K562 (cell line): ENCODE measurements around the gene GRIA2. TPM values are rescaled to one million over a fixed set of nuclear protein-coding genes. Genes with fewer than 3 reads are reported as not detected.

Experiments
- ATAC-seq: fragments of 200-7000 bp; cut with Tn5 transposase; 3 replicates; pipeline ENCODE4 v1.9.1; 2020; ENCODE audit warnings: moderate library complexity
- BruUV-seq: library from RNA; stranded (reverse); fragments of 400-500 nt; replicated peaks from 2 replicates; lab custom pipeline; 2021; lab: Mats Ljungman, UMichigan
- CTCF ChIA-PET: fragments of 300-600 bp; formaldehyde crosslinking; extraction: SDS; loops from one replicate; lab custom pipeline; 2021; ENCODE audit warnings: low intra/inter-chr PET ratio; lab: Yijun Ruan, JAX
- POLR2A ChIA-PET: fragments of 300-600, 350-650 bp; sonication (Branson Sonifier 250); formaldehyde crosslinking; extraction: SDS; loops from one replicate; lab custom pipeline; 2021; ENCODE audit warnings: antibody characterized with exemption, inconsistent platforms; lab: Yijun Ruan, JAX
- DNase-seq, 4 experiments: peaks; one replicate each; pipeline versions ENCODE4 v3.0.0 to v3.0.0-alpha.2; 2011 to 2018; ENCODE audit warnings: low spot score in 3 of 4, mixed read lengths in 3 of 4; ENCODE audit errors: extremely low read depth in 1 of 4
- FAIRE-seq: peaks from 2 replicates; lab custom pipeline; 2011; peaks lifted over from hg19 to GRCh38; lab: Jason Lieb, UNC
- H2AFZ ChIP-seq: 2 replicates; pipeline ENCODE4 v1.6.0; 2011; ENCODE audit warnings: low read depth, low read length, control low read depth, inconsistent platforms
- H3K27ac ChIP-seq: fragments of 200-600 bp; 3 replicates; pipeline ENCODE4 v1.8.0; 2011; ENCODE audit warnings: low read depth, mild to moderate bottlenecking, control low read depth, inconsistent platforms, low read length, moderate library complexity, mixed read lengths; ENCODE audit errors: extremely low read depth
- H3K27me3 ChIP-seq, 2 experiments: fragments of 300-600 bp in 1 of 2; 2 replicates in 1 of 2; 3 replicates in 1 of 2; pipeline versions ENCODE4 v1.6.0 to v1.8.0; 2011; ENCODE audit warnings: inconsistent platforms in 2 of 2, low read length in 2 of 2, mild to moderate bottlenecking in 1 of 2, mixed read lengths in 1 of 2, moderate library complexity in 1 of 2; ENCODE audit not compliant: control insufficient read depth in 2 of 2, insufficient read depth in 2 of 2
- H3K36me3 ChIP-seq: fragments of 300-600 bp; 3 replicates; pipeline ENCODE4 v1.8.0; 2011; ENCODE audit warnings: mild to moderate bottlenecking, low read length, inconsistent platforms; ENCODE audit not compliant: control insufficient read depth, insufficient read depth
- H3K4me1 ChIP-seq, 2 experiments: fragments of 200-600 bp in 1 of 2; replicated peaks in 1 of 2; 2 replicates in 1 of 2; 3 replicates in 1 of 2; pipeline versions ENCODE4 v1.5.1 to v1.8.0; 2011; ENCODE audit warnings: inconsistent platforms in 2 of 2, low read length in 2 of 2, mild to moderate bottlenecking in 1 of 2, mixed read lengths in 1 of 2, moderate library complexity in 1 of 2; ENCODE audit not compliant: control insufficient read depth in 2 of 2, insufficient read depth in 2 of 2
- H3K4me2 ChIP-seq: 2 replicates; pipeline ENCODE4 v1.6.1; 2011; ENCODE audit warnings: low read length, control low read depth, inconsistent platforms, mixed read lengths; ENCODE audit not compliant: insufficient read depth
- H3K4me3 ChIP-seq: fragments of 200-600 bp; sonication (generic), shearing (Covaris generic); 2 replicates; pipeline ENCODE4 v1.5.1; 2016; ENCODE audit warnings: control low read depth, inconsistent platforms
- H3K79me2 ChIP-seq: fragments of 200-600 bp; 3 replicates; pipeline ENCODE4 v1.8.0; 2011; ENCODE audit warnings: low read length, inconsistent platforms; ENCODE audit not compliant: control insufficient read depth, insufficient read depth
- H3K9ac ChIP-seq, 2 experiments: 2 replicates each; pipeline versions ENCODE4 v1.6.0 to v1.6.1; 2011; ENCODE audit warnings: low read depth in 2 of 2, low read length in 2 of 2, control low read depth in 1 of 2, inconsistent platforms in 1 of 2, mild to moderate bottlenecking in 1 of 2, mixed read lengths in 1 of 2; ENCODE audit not compliant: insufficient read depth in 1 of 2
- H3K9me1 ChIP-seq: one replicate; pipeline ENCODE4 v1.6.0; 2011; ENCODE audit warnings: inconsistent platforms, mild to moderate bottlenecking, low read length, moderate library complexity; ENCODE audit not compliant: control insufficient read depth, insufficient read depth
- H3K9me3 ChIP-seq: replicated peaks from 2 replicates; pipeline ENCODE4 v1.5.1; 2011; ENCODE audit warnings: low read depth, low read length, inconsistent platforms; ENCODE audit not compliant: control insufficient read depth, insufficient read depth
- H4K20me1 ChIP-seq: replicated peaks from 2 replicates; pipeline ENCODE4 v1.6.1; 2011; ENCODE audit warnings: low read length, inconsistent platforms, mixed read lengths; ENCODE audit not compliant: control insufficient read depth, insufficient read depth
- HDAC8 ChIP-seq: fragments of 450-650 bp; IDR thresholded peaks from 2 replicates; pipeline ENCODE4 v1.6.1; 2016; ENCODE audit warnings: mild to moderate bottlenecking, missing genetic modification characterization, moderate library complexity, missing compliant biosample characterization
- HDGF ChIP-seq: fragments of 450-650 bp; IDR thresholded peaks from 2 replicates; pipeline ENCODE4 v1.6.1; 2016
- NFIC ChIP-seq: fragments of 450-650 bp; IDR thresholded peaks from 2 replicates; pipeline ENCODE4 v1.6.1; 2017; ENCODE audit warnings: mild to moderate bottlenecking, inconsistent platforms
- NR0B1 ChIP-seq: fragments of 450-650 bp; IDR thresholded peaks from one replicate; pipeline ENCODE4 v1.6.1; 2018; ENCODE audit warnings: mild to moderate bottlenecking, moderate library complexity; ENCODE audit not compliant: partially characterized antibody
- PREB ChIP-seq: sonication (generic); formaldehyde crosslinking; IDR thresholded peaks from 2 replicates; pipeline ENCODE4 v1.8.1; 2023; ENCODE audit warnings: mild to moderate bottlenecking, missing genetic modification reagents
- RBM14 ChIP-seq: fragments of 200-400 bp; formaldehyde crosslinking; IDR thresholded peaks from 2 replicates; pipeline ENCODE4 v1.6.1; 2018; ENCODE audit warnings: low read depth, mild to moderate bottlenecking, low read length, moderate library complexity, borderline replicate concordance; ENCODE audit not compliant: insufficient read depth
- RBM15 ChIP-seq: fragments of 200-400 bp; formaldehyde crosslinking; IDR thresholded peaks from 2 replicates; pipeline ENCODE4 v1.6.1; 2018; ENCODE audit warnings: mild to moderate bottlenecking, low read length, moderate library complexity; ENCODE audit not compliant: insufficient read depth
- TFAM ChIP-seq: fragments of 250-450 bp; sonication (Bioruptor Pico); conservative IDR thresholded peaks from 2 replicates; pipeline ENCODE4 v1.5.0; 2021; ENCODE audit warnings: mild to moderate bottlenecking, moderate library complexity
- TGIF2 ChIP-seq: sonication (generic); formaldehyde crosslinking; IDR thresholded peaks from 2 replicates; pipeline ENCODE4 v1.8.1; 2022; ENCODE audit warnings: mild to moderate bottlenecking, missing genetic modification reagents, moderate library complexity
- ZKSCAN1 ChIP-seq: fragments of 150-350 bp; IDR thresholded peaks from 2 replicates; pipeline ENCODE4 v1.6.1; 2016; ENCODE audit warnings: low read depth, low read length
- ZNF12 ChIP-seq: sonication (generic); formaldehyde crosslinking; IDR thresholded peaks from 2 replicates; pipeline ENCODE4 v1.4.0; 2020; ENCODE audit warnings: mild to moderate bottlenecking, missing genetic modification reagents
- ZNF143 ChIP-seq: sonication (generic); formaldehyde crosslinking; IDR thresholded peaks from 2 replicates; pipeline ENCODE4 v1.9.0; 2022; ENCODE audit warnings: mild to moderate bottlenecking, missing genetic modification reagents
- ZNF444 ChIP-seq: fragments of 250-450 bp; sonication (Bioruptor Pico); IDR thresholded peaks from 2 replicates; pipeline ENCODE4 v1.4.0; 2020; ENCODE audit warnings: mild to moderate bottlenecking, moderate library complexity
- WGBS: fragments of 100-300 bp; shearing (Covaris generic); methylation state at CpG from one replicate; pipeline ENCODE4 v1.1.6; 2016; ENCODE audit warnings: low coverage, mixed read lengths; ENCODE audit not compliant: insufficient coverage; ENCODE audit errors: missing lambda C conversion rate; 5-methylcytosine and 5-hydroxymethylcytosine counted together
- in situ Hi-C: fragments of 300-500 bp; cut with MboI; formaldehyde crosslinking; loops from 4 replicates; pipeline ENCODE4 v1.15.0; 2018; ENCODE audit warnings: inconsistent platforms, mixed read lengths
- intact Hi-C: fragments of 100-400 bp; cut with micrococcal nuclease; formaldehyde crosslinking; loops from 2 replicates; pipeline ENCODE4 v1.14.2; 2022
- polyA plus RNA-seq, 8 experiments: library from polyadenylated mRNA; depleted of rRNA in 4 of 8; stranded (reverse) in 5 of 8; unstranded in 3 of 8; fragments of >200 nt; fragmentation: Nextera tagmentation in 2 of 8; fragmentation: Illumina TruSeq in 1 of 8; extraction: Ambion mirVana in 2 of 8; extraction: Trizol in 1 of 8; gene quantifications; 2 replicates each; pipeline versions ENCODE4 v1.2.1 to v1.2.3, GENCODE V29; 2011 to 2014; ENCODE audit warnings: inconsistent platforms in 1 of 8, missing spikeins in 1 of 8
- total RNA-seq, 7 experiments: library from RNA; depleted of rRNA in 6 of 7; stranded (reverse); fragments of >200 nt in 6 of 7; fragmentation: Illumina TruSeq in 2 of 7; extraction: Trizol in 2 of 7; gene quantifications; 2 replicates each; pipeline versions ENCODE4 v1.2.1 to v1.2.3, GENCODE V29; 2011 to 2021; ENCODE audit warnings: low replicate concordance in 1 of 7

GRIA2 gene
- total and polyA plus RNA-seq, 9 of the 15 experiments (the other 6 are each of a cell fraction or from before 2014, with no cell fraction given), result 0.07 TPM; not detected in 8

- Histone ChIP-seq H3K27ac (no peak overlapping the region), H4K20me1 (no peaks in the 10 kb centered on the region), H3K4me2 (no peak overlapping the region), H3K9ac (no peak overlapping the region), H3K4me1 (no peaks in the 10 kb centered on the region), H3K9me1 (no peaks in the 10 kb centered on the region), H2AFZ (no peak overlapping the region), H3K79me2 (no peaks in the 10 kb centered on the region), H3K27me3 (no peaks in the 10 kb centered on the region), H3K36me3 (no peaks in the 10 kb centered on the region), H3K4me3 (no peak overlapping the region), H3K9me3 (no peaks in the 10 kb centered on the region)
- intact Hi-C loops, result no loop called here
- BruUV-seq, result no TSS peak
- CTCF ChIA-PET, result no interaction called here
- DNase-seq, result no peak
- POLR2A ChIA-PET, result no interaction called here
- FAIRE-seq, result no peak
- TF ChIP-seq ZKSCAN1, result no peak
- TF ChIP-seq RBM15, result no peak
- TF ChIP-seq ZNF143 (CRISPR knock-in tag), result no peak
- TF ChIP-seq HDGF, result no peak
- TF ChIP-seq TFAM (CRISPR knock-in tag), result no peak
- no peak for TF ChIP-seq TGIF2 (CRISPR knock-in tag)
- no peak for TF ChIP-seq ZNF444 (CRISPR knock-in tag)
- TF ChIP-seq NR0B1, result no peak
- TF ChIP-seq PREB, result no peak
- no peak for TF ChIP-seq NFIC
- no peak for TF ChIP-seq ZNF12 (CRISPR knock-in tag)
- TF ChIP-seq RBM14, result no peak
- no peak for TF ChIP-seq HDAC8 (tag)
- 0% methylated on average over 2 of the region's 2 CpGs for WGBS
- no peak for ATAC-seq
- in situ Hi-C loops, result no loop called here
These were observed 23.8 kb downstream of the GRIA2 start for GRCh38 chr4:157244348-157244747.
